Activated CD4-positive, alpha-beta T cell treated with anti-CD3 and anti-CD28 coated beads for 4 hours (primary cell): Measurements from ENCODE around the gene KCMF1.
"Not testable (repeated sequence)": the region's sequence is repeated elsewhere in the genome, so short reads cannot be mapped to it uniquely, and the experiment has no call there.

ENCODE experiments used
- DNase-seq, 2 donors: peaks; one replicate each; pipeline ENCODE4 v3.0.0-alpha.2; 2020

The KCMF1 gene

GRCh38 chr2:84970868-84971509, at the start of gene KCMF1:
Gene KCMF1, plus strand, starts transcription at chr2:84971161. Its CDS starts 291 bp downstream, at chr2:84971452.
- DNase-seq: peak; percentile 74 to 79

DNA sequence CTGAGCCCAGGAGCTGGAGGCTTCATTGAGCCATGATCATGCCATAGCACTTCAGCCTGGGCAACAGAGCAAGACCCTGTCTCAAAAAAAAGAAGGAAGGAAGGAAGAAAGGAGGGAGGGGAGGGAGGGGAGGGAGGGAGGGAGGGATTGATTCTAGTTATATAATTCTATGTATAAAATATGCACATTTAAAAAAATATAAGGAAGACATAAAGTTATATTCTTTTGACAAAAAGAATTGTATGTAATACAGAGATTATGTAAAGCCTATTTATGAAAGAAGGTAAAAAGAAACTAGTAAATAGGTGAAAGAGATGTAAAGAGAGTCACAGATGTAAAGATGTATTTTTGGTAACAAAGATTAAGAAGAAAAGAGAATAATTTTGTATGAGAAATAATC, 48.0 kb upstream of the KCMF1 start:
- no peak for DNase-seq

DNA sequence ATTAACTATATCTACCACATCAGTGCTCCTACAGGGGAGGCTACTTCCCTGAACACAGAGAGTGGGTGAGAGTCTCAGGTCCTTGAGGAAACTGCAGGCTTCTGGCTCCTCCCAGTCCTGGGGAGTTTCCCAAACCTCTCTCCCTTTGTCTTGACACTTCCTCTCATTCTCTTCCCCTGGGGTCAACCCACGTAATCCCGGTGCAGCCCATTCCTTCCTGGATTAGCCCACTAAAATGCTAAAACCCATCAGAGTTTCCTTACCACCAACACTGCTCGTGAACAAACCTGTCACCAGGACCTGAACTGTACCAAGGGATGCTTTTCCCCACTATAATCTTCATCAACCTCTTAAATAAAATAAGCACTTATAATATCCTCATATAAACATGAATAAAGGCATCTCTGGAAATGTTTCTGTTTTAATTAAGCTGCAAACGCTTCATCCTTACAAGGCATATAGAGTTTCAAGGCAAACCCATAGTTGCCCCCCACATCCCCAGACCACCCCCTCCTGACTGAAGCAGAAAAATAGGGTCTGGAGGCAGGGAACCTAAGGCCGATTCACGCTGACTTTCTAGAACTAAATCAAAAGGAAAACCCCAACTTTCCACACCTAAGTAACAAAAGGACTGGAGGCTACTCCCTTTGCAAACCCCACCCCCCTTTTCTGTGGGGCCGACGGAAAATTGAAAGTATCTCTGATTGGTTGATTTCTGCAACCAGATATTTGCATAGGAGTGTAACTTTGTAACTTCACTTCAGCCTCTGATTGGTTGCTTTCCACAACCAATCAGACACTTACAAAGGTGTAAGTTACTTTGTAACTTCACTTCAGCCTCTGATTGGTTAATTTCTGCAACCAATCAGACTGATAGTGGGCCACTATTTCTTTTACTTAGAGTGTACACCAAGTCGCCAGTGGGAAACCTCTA, 46.5 kb upstream of the KCMF1 start:
- peak; percentile 47 to 49 for DNase-seq

GRCh38 chr2:84925336-84925723, 45.6 kb upstream of the KCMF1 start:
- DNase-seq: no peak

GRCh38 chr2:84925724-84926376, 45.1 kb upstream of the KCMF1 start:
- DNase-seq: peak; percentile 99

GRCh38 chr2:84927275-84927627, 43.7 kb upstream of the KCMF1 start:
- DNase-seq: no peak

DNA sequence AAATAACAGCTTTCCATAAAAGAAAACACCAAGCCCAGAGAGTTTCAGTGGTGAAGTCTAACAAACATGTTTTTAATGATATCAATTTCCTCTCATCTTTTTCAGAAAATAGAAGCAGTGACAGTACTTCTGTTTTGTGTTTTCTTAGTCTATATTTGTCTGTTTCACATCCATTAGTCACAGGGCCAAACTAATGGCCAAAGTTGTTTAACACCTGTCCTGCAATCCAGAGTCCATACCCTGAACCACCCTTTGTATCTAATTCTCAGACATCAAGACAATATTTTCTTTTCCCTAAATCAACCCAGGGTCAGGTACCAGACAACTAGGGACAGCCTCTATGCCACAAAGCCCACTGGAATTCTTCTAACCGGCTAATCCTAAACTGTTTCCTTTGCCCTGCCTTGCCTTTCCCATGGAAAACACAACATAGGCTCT, 39.6 kb upstream of the KCMF1 start:
- DNase-seq: no peak

DNA sequence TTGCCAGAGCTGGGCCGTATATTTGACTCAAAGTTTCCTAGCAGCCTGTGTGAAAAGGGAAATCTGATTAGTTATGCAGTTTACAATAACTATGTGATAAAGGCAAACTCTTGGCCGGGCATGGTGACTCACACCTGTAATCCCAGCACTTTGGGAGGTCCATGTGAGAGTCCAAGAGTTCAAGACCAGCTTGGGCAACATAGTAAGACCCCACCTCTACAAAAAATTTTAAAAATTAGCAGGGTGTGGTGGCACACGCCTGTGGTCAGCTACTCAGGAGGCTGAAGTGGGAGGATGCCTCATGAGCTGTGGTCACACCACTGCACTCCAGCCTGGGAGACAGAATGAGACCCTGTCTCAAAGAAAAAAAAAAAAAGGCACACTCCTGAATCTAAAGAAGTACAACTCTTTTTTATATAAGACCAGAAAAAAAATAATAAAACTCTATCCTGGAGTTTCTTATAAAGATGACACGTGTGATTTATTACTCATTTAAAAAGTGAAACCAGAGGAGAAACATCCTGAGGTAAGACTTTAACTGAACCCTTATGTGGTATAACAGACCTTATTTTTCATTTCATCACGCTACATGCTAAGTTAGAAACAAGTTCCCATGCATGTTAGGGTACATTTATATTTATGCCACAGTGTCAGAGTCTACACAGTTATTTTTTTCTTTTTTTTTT, 32.6 kb upstream of the KCMF1 start:
- peak; percentile 59 to 65 for DNase-seq

- DNase-seq: peak; percentile 70 to 75
Measured at GRCh38 chr2:84939426-84940087, 31.4 kb upstream of the KCMF1 start.

- DNase-seq: no peak
Measured at GRCh38 chr2:84940088-84940470, 30.9 kb upstream of the KCMF1 start.

GRCh38 chr2:84940831-84941412, 30.0 kb upstream of the KCMF1 start:
- DNase-seq: no peak

DNA sequence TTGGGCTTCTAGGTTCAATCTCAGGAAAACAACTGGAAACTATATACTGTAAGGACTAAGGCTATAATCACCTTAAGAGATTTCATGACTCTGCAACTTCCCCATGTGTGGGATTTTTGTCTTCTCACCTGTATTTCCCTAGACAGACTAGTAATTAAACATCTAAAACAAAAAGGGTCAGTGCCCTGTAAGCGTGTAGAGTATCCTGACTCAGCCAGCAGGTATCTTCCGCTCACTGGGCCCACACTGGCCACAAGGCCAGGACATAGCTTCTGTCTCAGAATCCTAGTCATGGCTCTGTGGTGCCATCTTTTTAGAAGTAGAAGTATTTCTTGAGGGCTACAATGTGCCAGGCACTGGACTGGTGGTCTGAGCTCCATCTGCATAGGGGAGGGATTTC, 28.8 kb upstream of the KCMF1 start:
- no peak for DNase-seq

DNA sequence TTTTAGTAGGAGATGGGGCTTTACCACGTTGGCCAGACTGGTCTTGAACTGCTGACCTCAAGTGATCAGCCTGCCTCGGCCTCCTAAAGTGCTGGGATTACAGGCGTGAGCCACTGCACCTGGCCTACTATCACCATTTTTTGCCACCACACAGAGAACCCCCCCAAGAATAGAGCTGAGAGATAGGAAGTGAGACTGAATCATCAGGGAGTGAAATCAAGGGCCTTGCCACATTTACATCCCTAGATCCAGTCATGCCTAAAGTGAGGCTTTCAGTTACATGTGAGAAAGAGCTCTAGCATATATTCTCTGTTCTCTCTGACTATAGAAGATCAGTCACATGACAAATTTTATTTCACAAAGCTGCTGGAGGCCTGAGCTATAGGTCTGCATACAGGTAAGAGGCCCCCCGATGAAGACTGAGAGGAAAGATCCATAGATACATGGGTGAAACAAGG, 28.0 kb upstream of the KCMF1 start:
- DNase-seq: no peak

DNA sequence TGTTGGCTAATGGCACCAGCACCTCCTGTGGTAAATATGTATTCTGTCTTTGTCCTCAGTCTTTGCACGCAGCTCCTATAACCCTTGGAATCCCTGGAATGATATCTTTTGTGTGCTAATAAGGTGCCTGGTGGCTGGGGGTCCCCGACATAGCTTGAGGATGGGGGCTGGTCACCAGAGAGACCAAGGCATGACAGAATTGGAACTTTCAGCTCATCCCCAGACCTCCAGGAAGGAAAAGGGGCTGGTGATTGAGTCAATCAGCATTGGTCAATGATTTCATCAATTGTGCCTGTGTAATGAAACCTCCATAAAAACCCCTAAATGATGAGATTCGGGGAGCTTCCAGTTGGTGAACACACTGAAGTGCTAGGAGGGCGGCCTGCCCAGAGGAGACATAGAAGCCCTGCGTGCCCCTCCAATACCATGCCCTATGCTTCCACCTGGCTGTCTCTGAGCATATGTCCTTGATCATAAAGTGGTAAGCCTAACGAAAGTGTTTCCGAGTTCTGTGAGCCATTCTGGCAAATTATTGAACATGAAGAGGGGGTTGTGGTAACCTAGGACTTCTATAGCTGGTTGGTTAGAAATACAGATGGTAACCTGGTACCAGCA, 26.6 kb upstream of the KCMF1 start:
- DNase-seq: no peak

- DNase-seq: not testable (repeated sequence)
Measured at GRCh38 chr2:84945838-84946203, 25.1 kb upstream of the KCMF1 start.

GRCh38 chr2:84946204-84947009, 24.6 kb upstream of the KCMF1 start:
- DNase-seq: peak; percentile 77 to 81

DNA sequence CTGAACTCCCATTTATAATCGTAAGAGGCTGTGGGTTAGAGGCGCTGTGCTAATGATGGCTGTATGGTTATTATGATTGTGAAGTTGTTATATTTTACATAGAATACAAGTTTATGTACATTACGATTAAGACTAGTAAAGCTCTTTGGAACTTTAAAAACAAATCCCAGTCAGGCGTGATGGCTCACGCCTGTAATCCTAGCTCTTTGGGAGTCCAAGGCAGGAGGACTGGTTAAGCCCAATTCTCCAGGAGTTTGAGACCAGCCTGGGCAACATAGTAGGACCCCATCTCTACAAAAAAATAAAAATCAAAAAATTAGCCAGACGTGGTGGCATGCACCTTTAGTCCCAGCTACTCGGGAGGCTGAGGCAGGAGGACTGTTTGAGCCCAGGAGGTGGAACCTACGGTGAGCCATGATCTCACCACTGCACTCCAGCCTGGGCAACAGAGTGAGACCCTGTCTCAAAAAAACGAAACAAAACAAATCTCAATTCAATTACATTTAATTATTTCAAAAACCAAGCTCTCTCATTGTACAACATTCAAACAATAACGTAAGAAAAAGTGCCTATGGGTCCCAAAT, 23.9 kb upstream of the KCMF1 start:
- no peak for DNase-seq

DNA sequence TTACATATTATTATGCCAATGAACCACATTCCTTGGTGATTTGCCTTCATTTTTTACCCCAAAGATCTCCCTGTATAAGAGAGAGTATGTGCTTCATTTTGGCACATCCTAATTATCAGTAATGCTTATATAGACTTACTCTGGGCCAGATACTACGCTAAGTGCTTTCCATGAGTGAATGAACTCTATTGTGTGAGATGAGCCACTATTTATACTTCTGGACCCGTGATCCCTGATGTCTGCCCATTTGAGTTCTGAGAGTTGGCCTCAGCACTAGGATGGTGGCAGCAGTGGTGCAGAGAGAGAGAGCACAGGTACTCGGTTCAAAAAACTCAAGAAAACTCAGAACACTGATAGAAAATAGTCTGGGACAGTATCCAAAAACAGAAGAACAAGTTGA, 17.4 kb upstream of the KCMF1 start:
- DNase-seq: no peak

GRCh38 chr2:84954329-84954728, 16.6 kb upstream of the KCMF1 start:
- DNase-seq: no peak
